PC-3 (cell line): ENCODE results near the gene PLA2G4C.

Source experiments
- EZH2 ChIP-seq: fragments of 300-600 bp; sonication (generic); IDR thresholded peaks from one replicate; pipeline ENCODE4 v1.6.1; 2017; ENCODE audit warnings: antibody characterized with exemption, mild to moderate bottlenecking, low read length; ENCODE audit not compliant: unreplicated experiment
- EZH2phosphoT487 ChIP-seq: fragments of 300-600 bp; sonication (generic); IDR thresholded peaks from 2 replicates; pipeline ENCODE4 v1.6.1; 2018; ENCODE audit warnings: mild to moderate bottlenecking, antibody characterized with exemption, low read length, borderline replicate concordance
- TF ChIP-seq, protein P1 (sequence below): fragments of 300-600 bp; sonication (generic); conservative IDR thresholded peaks from 2 replicates; pipeline ENCODE4 v1.5.1; 2017; ENCODE audit warnings: antibody characterized with exemption, low read depth, mild to moderate bottlenecking, low read length

DNA sequence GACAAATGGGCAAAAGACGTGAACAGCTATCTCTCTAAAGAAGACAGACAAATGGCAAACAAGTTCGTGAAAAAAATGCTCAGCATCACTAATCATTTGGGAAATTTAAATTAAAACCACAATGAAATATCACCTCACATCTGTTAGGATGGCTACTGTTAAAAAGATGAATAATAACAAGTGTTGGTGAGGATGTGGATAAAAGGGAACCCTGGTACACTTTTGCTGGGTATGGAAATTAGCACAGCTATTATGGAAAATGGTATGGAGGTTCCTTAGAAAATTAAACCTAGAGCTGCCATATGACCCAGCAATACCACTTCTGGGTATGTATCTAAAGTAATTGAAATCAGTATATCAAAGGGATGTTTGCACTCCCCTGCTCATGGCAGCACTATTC is 73.9 kb downstream of the PLA2G4C start:
- TF ChIP-seq, protein P1, sequence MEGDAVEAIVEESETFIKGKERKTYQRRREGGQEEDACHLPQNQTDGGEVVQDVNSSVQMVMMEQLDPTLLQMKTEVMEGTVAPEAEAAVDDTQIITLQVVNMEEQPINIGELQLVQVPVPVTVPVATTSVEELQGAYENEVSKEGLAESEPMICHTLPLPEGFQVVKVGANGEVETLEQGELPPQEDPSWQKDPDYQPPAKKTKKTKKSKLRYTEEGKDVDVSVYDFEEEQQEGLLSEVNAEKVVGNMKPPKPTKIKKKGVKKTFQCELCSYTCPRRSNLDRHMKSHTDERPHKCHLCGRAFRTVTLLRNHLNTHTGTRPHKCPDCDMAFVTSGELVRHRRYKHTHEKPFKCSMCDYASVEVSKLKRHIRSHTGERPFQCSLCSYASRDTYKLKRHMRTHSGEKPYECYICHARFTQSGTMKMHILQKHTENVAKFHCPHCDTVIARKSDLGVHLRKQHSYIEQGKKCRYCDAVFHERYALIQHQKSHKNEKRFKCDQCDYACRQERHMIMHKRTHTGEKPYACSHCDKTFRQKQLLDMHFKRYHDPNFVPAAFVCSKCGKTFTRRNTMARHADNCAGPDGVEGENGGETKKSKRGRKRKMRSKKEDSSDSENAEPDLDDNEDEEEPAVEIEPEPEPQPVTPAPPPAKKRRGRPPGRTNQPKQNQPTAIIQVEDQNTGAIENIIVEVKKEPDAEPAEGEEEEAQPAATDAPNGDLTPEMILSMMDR: no peak
- TF ChIP-seq EZH2 (no peak), EZH2phosphoT487 (no peak)
